ENCODE measurements around the gene GPC5. TPM values are rescaled to one million over a fixed set of nuclear protein-coding genes. Genes with fewer than 3 reads are reported as not detected.

The GPC5 gene
- total and polyA plus RNA-seq, 4 donors = 0.51 to 22.4 (median 2.0) TPM

DNA sequence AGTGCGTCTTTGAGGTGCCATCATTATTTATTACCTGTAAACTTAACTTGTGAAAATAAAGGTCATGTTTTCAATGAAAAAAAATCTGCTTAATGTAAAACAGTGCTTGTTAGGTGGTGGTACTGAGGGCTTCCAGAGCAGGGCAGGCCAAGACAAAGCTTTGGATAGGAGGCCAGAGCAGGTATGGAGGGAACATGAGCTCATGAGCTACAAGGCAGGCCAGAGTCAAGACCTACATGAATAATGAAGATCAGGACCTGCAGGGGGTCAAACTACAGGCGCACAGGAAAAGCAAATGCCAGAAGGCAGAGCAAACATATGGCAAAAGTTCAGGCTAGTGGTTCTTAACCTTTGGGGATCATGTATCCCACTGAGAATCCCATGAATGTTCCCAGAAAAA lies 343.5 kb downstream of the GPC5 start (continued):
- TF ChIP-seq JUND (IDR thresholded peaks at IDR 0.05) (no peak), FOXA1 (IDR thresholded peaks at IDR 0.05) (no peak)
- TF ChIP-seq, protein P1, sequence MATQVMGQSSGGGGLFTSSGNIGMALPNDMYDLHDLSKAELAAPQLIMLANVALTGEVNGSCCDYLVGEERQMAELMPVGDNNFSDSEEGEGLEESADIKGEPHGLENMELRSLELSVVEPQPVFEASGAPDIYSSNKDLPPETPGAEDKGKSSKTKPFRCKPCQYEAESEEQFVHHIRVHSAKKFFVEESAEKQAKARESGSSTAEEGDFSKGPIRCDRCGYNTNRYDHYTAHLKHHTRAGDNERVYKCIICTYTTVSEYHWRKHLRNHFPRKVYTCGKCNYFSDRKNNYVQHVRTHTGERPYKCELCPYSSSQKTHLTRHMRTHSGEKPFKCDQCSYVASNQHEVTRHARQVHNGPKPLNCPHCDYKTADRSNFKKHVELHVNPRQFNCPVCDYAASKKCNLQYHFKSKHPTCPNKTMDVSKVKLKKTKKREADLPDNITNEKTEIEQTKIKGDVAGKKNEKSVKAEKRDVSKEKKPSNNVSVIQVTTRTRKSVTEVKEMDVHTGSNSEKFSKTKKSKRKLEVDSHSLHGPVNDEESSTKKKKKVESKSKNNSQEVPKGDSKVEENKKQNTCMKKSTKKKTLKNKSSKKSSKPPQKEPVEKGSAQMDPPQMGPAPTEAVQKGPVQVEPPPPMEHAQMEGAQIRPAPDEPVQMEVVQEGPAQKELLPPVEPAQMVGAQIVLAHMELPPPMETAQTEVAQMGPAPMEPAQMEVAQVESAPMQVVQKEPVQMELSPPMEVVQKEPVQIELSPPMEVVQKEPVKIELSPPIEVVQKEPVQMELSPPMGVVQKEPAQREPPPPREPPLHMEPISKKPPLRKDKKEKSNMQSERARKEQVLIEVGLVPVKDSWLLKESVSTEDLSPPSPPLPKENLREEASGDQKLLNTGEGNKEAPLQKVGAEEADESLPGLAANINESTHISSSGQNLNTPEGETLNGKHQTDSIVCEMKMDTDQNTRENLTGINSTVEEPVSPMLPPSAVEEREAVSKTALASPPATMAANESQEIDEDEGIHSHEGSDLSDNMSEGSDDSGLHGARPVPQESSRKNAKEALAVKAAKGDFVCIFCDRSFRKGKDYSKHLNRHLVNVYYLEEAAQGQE (IDR thresholded peaks at IDR 0.05) = no peak
- TF ChIP-seq, protein P2, sequence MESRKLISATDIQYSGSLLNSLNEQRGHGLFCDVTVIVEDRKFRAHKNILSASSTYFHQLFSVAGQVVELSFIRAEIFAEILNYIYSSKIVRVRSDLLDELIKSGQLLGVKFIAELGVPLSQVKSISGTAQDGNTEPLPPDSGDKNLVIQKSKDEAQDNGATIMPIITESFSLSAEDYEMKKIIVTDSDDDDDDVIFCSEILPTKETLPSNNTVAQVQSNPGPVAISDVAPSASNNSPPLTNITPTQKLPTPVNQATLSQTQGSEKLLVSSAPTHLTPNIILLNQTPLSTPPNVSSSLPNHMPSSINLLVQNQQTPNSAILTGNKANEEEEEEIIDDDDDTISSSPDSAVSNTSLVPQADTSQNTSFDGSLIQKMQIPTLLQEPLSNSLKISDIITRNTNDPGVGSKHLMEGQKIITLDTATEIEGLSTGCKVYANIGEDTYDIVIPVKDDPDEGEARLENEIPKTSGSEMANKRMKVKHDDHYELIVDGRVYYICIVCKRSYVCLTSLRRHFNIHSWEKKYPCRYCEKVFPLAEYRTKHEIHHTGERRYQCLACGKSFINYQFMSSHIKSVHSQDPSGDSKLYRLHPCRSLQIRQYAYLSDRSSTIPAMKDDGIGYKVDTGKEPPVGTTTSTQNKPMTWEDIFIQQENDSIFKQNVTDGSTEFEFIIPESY (IDR thresholded peaks at IDR 0.05) = no peak

DNA sequence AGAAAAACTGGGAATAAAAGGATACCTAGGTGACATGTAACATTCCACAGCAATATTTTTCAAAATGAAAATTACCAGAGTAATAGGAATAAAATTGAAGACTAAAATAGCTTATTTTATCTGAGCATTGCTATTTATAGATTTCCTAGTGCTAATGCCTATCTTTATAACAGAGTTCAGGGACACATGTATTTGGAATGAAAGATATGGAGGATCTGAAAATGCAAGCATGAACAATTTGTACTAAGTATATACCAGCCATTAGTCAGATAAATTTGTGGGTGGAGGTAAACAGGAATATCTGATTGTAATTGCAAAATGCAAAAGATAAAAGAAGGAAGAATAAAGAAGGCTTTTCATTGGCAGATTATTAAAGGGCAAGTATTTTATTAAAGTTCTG lies 345.9 kb downstream of the GPC5 start:
- Histone ChIP-seq H3K9me3 (ENCODE audit: control insufficient read depth in 4 of 4, low read length in 3 of 4) (no peaks in the 10 kb centered on the region), H3K27ac (ENCODE audit: low read depth in 1 of 2, low read length in 2 of 2) (no peak overlapping the region), H3K9ac (ENCODE audit: low read depth in 1 of 2, low read length in 2 of 2) (no peak overlapping the region), H3K4me1 (ENCODE audit: control insufficient read depth in 4 of 4, insufficient read depth in 4 of 4, low read length in 3 of 4) (no peaks in the 10 kb centered on the region), H3K4me3 (ENCODE audit: low read depth in 1 of 3, low read length in 3 of 3) (no peak overlapping the region), H3K27me3 (ENCODE audit: control insufficient read depth in 4 of 4, insufficient read depth in 4 of 4, low read length in 3 of 4) (no peaks in the 10 kb centered on the region), H3K36me3 (ENCODE audit: control insufficient read depth in 4 of 4, insufficient read depth in 3 of 4, low read depth in 1 of 4, low read length in 3 of 4) (no peaks in the 10 kb centered on the region)
- TF ChIP-seq, protein P3, sequence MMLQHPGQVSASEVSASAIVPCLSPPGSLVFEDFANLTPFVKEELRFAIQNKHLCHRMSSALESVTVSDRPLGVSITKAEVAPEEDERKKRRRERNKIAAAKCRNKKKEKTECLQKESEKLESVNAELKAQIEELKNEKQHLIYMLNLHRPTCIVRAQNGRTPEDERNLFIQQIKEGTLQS (IDR thresholded peaks at IDR 0.05) = no peak
- TF ChIP-seq, protein P2 (IDR thresholded peaks at IDR 0.05) = no peak
- no peak for TF ChIP-seq EGR1 (IDR thresholded peaks at IDR 0.05; ENCODE audit: low read depth in 2 of 2)
- no peak for TF ChIP-seq HNF4G (IDR thresholded peaks at IDR 0.05)
- TF ChIP-seq RXRA (IDR thresholded peaks at IDR 0.05) = no peak
- TF ChIP-seq, protein P4, sequence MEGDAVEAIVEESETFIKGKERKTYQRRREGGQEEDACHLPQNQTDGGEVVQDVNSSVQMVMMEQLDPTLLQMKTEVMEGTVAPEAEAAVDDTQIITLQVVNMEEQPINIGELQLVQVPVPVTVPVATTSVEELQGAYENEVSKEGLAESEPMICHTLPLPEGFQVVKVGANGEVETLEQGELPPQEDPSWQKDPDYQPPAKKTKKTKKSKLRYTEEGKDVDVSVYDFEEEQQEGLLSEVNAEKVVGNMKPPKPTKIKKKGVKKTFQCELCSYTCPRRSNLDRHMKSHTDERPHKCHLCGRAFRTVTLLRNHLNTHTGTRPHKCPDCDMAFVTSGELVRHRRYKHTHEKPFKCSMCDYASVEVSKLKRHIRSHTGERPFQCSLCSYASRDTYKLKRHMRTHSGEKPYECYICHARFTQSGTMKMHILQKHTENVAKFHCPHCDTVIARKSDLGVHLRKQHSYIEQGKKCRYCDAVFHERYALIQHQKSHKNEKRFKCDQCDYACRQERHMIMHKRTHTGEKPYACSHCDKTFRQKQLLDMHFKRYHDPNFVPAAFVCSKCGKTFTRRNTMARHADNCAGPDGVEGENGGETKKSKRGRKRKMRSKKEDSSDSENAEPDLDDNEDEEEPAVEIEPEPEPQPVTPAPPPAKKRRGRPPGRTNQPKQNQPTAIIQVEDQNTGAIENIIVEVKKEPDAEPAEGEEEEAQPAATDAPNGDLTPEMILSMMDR (IDR thresholded peaks at IDR 0.05; ENCODE audit: low read depth, low read length, missing input control) = no peak
- no peak for TF ChIP-seq RAD21 (IDR thresholded peaks at IDR 0.05)
- no peak for TF ChIP-seq SP1 (IDR thresholded peaks at IDR 0.05)
- TF ChIP-seq, protein P5, sequence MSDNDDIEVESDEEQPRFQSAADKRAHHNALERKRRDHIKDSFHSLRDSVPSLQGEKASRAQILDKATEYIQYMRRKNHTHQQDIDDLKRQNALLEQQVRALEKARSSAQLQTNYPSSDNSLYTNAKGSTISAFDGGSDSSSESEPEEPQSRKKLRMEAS (IDR thresholded peaks at IDR 0.05) = no peak
- TF ChIP-seq, protein P1 (IDR thresholded peaks at IDR 0.05) = no peak
- TF ChIP-seq FOXA2 (IDR thresholded peaks at IDR 0.05) = no peak
- no peak for TF ChIP-seq NR2F2 (IDR thresholded peaks at IDR 0.05)
- TF ChIP-seq HNF4A (conservative IDR thresholded peaks at IDR 0.05) = no peak
- TF ChIP-seq GABPA (IDR thresholded peaks at IDR 0.05 in 1 of 2, conservative IDR thresholded peaks at IDR 0.05 in 1 of 2) = no peak
- no peak for TF ChIP-seq YY1 (IDR thresholded peaks at IDR 0.05)
- no peak for TF ChIP-seq FOXA1 (IDR thresholded peaks at IDR 0.05)
- no peak for DNase-seq (ENCODE audit: low spot score)
